Effector memory CD8-positive, alpha-beta T cell (primary cell): Measurements from ENCODE around the gene FOXRED2.
A peak's percentile ranks its signal among the peaks of the same experiment; 100 is the strongest.

Experiments
- ATAC-seq: fragments of 150-1000 bp; cut with Tn5 transposase; replicated peaks from 2 replicates; pipeline ENCODE4 v1.10.0; 2021; ENCODE audit warnings: mild to moderate bottlenecking, moderate library complexity
- DNase-seq, 3 experiments: peaks; one replicate each; pipeline ENCODE4 v3.0.0; 2021
- H3K27ac Mint-ChIP-seq, 2 donors: one replicate each; pipeline ENCODE4 v1.8.0; 2022; ENCODE audit warnings: mild to moderate bottlenecking in 2 of 2, mixed read lengths in 2 of 2, moderate library complexity in 2 of 2
- H3K27me3 Mint-ChIP-seq, 2 donors: one replicate each; pipeline ENCODE4 v1.8.0; 2022; ENCODE audit warnings: mixed read lengths in 2 of 2
- H3K36me3 Mint-ChIP-seq: one replicate; pipeline ENCODE4 v1.8.0; 2022; ENCODE audit warnings: mild to moderate bottlenecking, moderate library complexity, mixed read lengths; ENCODE audit not compliant: insufficient read depth
- H3K4me1 Mint-ChIP-seq, 2 donors: one replicate each; pipeline ENCODE4 v1.8.0; 2022; ENCODE audit warnings: low read depth in 2 of 2, mixed read lengths in 2 of 2
- H3K4me3 Mint-ChIP-seq, 2 donors: one replicate each; pipeline ENCODE4 v1.8.0; 2022; ENCODE audit warnings: mild to moderate bottlenecking in 2 of 2, mixed read lengths in 2 of 2, moderate library complexity in 2 of 2
- H3K9me3 Mint-ChIP-seq, 2 donors: one replicate each; pipeline ENCODE4 v1.8.0; 2022; ENCODE audit warnings: mixed read lengths in 2 of 2
- total RNA-seq, 9 experiments: gene quantifications; one replicate each; lab custom pipeline; 2026; lab: John Stamatoyannopoulos, UW

Gene FOXRED2
- total RNA-seq = 1.8 to 8.2 (median 3.3) reads per million in 9 experiments

- ATAC-seq = peak; percentile 96
- no peaks in the 10 kb centered on the region for H3K27me3 Mint-ChIP-seq
- H3K27ac Mint-ChIP-seq = peak within 1 kb of the TSS; percentile 17 to 69
- H3K4me3 Mint-ChIP-seq = peak within 1 kb of the TSS; percentile 68 to 69
- peaks cover 24% of the 10 kb centered on the region for H3K36me3 Mint-ChIP-seq
- H3K4me1 Mint-ChIP-seq = peaks cover 0 to 10% of the 10 kb centered on the region in 2 donors
- peak; percentile 88 to 92 (median 89) for DNase-seq
- H3K9me3 Mint-ChIP-seq = no peaks in the 10 kb centered on the region
Observed at GRCh38 chr22:36506637-36507517, at the start of gene FOXRED2. Gene FOXRED2 (minus strand): TSS chr22:36507040. CDS start chr22:36506422, 618 bp downstream.

DNA sequence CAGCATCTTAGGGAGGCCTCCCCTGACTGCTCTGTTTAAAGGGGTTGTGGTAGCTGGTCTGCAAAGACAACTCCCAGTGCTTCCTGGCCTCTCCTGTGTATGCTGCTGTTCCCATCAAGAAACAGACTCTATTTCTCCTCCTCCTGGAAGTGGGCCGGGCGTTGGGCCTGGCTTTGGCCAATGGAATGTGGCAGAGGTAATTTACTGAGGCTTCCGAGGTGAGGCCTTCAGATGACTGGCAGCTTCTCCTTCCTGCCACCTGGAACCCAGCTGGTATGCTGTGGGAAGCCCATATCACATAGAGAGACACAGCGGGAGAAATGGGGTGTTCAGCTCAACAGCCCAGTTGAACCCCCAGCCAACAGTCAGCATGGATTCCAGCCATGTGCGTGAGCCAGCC is 47.3 kb upstream of the FOXRED2 start:
- DNase-seq (no peak), ATAC-seq (no peak)
- Mint-ChIP-seq H3K27me3 (peaks cover 48 to 80% of the 10 kb centered on the region in 2 donors), H3K4me1 (no peaks in the 10 kb centered on the region), H3K36me3 (peaks cover 3% of the 10 kb centered on the region), H3K27ac (no peak overlapping the region), H3K9me3 (no peaks in the 10 kb centered on the region), H3K4me3 (no peak overlapping the region)

GRCh38 chr22:36552289-36552688 is 45.4 kb upstream of the FOXRED2 start:
- H3K27ac Mint-ChIP-seq = no peak overlapping the region
- no peaks in the 10 kb centered on the region for H3K36me3 Mint-ChIP-seq
- DNase-seq (no peak), ATAC-seq (peak; percentile 22)
- no peaks in the 10 kb centered on the region for H3K9me3 Mint-ChIP-seq
- H3K27me3 Mint-ChIP-seq = peaks cover 60 to 87% of the 10 kb centered on the region in 2 donors
- no peaks in the 10 kb centered on the region for H3K4me1 Mint-ChIP-seq
- H3K4me3 Mint-ChIP-seq = no peak overlapping the region

DNA sequence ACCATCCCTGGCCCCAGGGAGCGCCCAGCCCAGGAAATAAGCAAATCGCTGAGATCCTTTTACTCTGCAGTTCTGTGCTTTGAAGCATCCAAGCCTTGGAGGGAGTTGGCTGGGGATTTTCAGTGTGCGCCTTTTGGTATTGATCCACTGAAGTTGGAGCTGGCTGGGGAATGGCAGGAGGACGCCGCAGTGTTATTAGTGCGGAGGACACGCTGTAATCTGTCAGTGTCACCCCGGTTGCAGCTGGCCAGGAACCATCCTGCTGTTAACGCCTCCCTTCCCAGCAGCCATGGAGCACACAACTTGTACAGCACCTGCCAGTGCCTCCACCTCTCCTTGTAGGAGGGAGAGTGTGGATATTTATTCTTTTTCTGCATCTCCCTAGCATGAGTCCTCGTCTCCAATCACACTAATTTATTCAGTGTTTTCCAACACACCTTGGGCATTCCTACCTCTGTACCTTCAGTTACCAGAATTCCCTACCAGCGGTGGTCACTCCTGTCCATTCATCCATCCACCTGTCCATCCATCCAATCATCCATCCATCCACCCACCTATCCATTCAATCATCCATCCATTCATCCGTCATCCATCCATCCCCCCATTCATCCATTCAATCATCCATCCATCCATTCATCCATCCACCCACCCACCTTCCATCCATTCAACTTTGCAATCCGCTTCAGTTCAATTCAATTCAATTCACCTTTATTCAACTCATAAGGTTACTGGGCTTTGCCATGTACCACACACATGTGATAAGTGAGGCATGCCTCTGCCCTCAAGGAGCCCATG is 44.1 kb upstream of the FOXRED2 start:
- peaks cover 0 to 2% of the 10 kb centered on the region in 2 donors for H3K4me1 Mint-ChIP-seq
- no peaks in the 10 kb centered on the region for H3K36me3 Mint-ChIP-seq
- no peak overlapping the region for H3K27ac Mint-ChIP-seq
- ATAC-seq (no peak), DNase-seq (no peak)
- no peaks in the 10 kb centered on the region for H3K9me3 Mint-ChIP-seq
- peaks cover 60 to 87% of the 10 kb centered on the region in 2 donors for H3K27me3 Mint-ChIP-seq
- H3K4me3 Mint-ChIP-seq = no peak overlapping the region

GRCh38 chr22:36549033-36549432 is 42.2 kb upstream of the FOXRED2 start:
- peaks cover 0 to 2% of the 10 kb centered on the region in 2 donors for H3K4me1 Mint-ChIP-seq
- H3K9me3 Mint-ChIP-seq = no peaks in the 10 kb centered on the region
- peaks cover 52 to 75% of the 10 kb centered on the region in 2 donors for H3K27me3 Mint-ChIP-seq
- no peak overlapping the region for H3K4me3 Mint-ChIP-seq
- H3K36me3 Mint-ChIP-seq = no peaks in the 10 kb centered on the region
- H3K27ac Mint-ChIP-seq = no peak overlapping the region
- ATAC-seq (no peak), DNase-seq (no peak)

DNA sequence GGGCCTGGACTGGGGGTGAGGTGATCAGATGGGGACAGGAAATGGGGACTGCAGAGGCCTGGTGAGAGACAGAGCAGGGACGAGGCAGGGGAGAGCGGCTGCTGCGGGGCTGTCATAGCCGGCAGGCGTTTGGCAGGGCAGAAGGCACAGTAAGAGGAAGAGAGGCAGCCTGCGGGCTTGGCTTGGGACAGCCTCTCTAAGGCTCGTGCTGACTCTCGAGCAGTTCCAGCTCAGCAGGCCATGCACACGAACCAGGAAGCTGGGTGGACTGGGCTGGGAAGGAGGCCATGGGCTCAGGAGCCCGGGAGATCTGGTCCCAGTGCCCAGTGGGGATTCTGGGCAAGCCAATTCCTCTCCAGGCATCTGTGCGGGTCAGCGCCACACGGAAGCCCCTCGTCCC is 41.8 kb upstream of the FOXRED2 start:
- H3K27ac Mint-ChIP-seq = no peak overlapping the region
- H3K9me3 Mint-ChIP-seq = no peaks in the 10 kb centered on the region

DNA sequence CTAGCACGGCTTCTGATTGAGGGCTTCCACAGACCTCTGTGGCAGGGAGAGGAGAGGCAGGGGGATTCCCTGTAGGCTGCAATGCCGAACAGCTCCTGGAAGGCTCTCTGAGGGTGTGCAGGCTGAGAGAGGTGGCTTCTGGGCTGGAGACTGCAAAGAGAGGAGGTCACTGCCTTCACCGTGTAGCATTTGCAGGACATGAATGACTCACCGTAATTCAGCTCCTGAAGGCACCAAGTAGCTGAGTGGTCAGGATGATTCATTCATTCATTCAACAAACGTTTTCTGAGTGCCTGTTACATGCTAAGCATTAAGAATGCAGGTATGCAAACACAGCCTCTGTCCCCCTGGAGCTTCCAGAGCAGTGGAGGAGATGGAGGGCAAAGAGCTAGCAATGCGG is 40.1 kb upstream of the FOXRED2 start:
- Mint-ChIP-seq H3K4me1 (peaks cover 0 to 2% of the 10 kb centered on the region in 2 donors), H3K9me3 (no peaks in the 10 kb centered on the region), H3K27ac (no peak overlapping the region), H3K36me3 (no peaks in the 10 kb centered on the region), H3K4me3 (no peak overlapping the region), H3K27me3 (peaks cover 48 to 62% of the 10 kb centered on the region in 2 donors)
- DNase-seq (no peak), ATAC-seq (no peak)

More for the DNA sequence above, 41.8 kb upstream of the FOXRED2 start:
- H3K4me3 Mint-ChIP-seq = no peak overlapping the region
- no peak for DNase-seq
- ATAC-seq = no peak
- peaks cover 48 to 71% of the 10 kb centered on the region in 2 donors for H3K27me3 Mint-ChIP-seq
- H3K4me1 Mint-ChIP-seq = peaks cover 0 to 2% of the 10 kb centered on the region in 2 donors
- no peaks in the 10 kb centered on the region for H3K36me3 Mint-ChIP-seq

DNA sequence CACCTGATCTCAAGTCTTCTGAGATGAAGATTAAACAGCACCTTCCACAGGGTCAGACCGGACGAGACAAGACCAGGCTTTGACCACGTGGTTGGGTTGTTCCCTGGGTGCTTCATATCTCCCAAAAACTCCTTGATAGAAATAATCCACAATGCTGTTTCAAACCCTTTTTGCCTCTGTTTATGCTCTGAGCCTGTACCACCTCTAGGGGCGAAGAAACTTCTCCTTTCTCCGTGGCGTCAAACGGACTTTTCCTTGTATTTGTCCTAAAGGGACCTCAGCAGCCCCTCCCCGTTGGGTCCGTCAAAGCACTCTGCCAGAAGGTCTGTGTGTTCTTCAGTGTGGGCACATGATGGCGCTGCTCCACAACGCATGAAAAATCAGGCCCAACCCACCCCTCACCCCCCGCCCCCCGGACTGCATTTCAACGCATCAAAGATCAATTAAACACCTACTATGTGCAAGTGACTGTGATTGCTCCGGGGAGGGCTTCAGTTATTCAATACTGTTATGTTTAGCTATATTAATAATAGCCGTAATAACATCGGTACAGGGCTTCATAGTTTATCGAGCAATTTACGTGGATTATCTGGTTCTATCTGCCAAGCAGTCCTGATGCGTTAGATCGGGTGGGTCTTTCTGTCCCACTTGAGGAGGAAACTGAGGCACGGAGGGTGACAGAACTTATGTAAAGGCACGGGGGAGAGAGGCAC is 39.4 kb upstream of the FOXRED2 start:
- ATAC-seq = peak; percentile 26
- Mint-ChIP-seq H3K4me1 (peaks cover 0 to 2% of the 10 kb centered on the region in 2 donors), H3K9me3 (no peaks in the 10 kb centered on the region), H3K4me3 (no peak overlapping the region), H3K36me3 (no peaks in the 10 kb centered on the region), H3K27ac (no peak overlapping the region), H3K27me3 (peaks cover 42 to 55% of the 10 kb centered on the region in 2 donors)
- no peak for DNase-seq

GRCh38 chr22:36544107-36544620 is 37.3 kb upstream of the FOXRED2 start:
- Mint-ChIP-seq H3K4me1 (peaks cover 0 to 2% of the 10 kb centered on the region in 2 donors), H3K4me3 (no peak overlapping the region), H3K27me3 (peaks cover 43 to 45% of the 10 kb centered on the region in 2 donors), H3K27ac (no peak overlapping the region), H3K36me3 (no peaks in the 10 kb centered on the region), H3K9me3 (no peaks in the 10 kb centered on the region)
- DNase-seq (no peak), ATAC-seq (no peak)

- no peaks in the 10 kb centered on the region for H3K36me3 Mint-ChIP-seq
- peaks cover 23 to 28% of the 10 kb centered on the region in 2 donors for H3K27me3 Mint-ChIP-seq
- peaks cover 0 to 2% of the 10 kb centered on the region in 2 donors for H3K4me1 Mint-ChIP-seq
- DNase-seq (no peak), ATAC-seq (peak; percentile 40)
- no peaks in the 10 kb centered on the region for H3K9me3 Mint-ChIP-seq
- H3K27ac Mint-ChIP-seq = no peak overlapping the region
- no peak overlapping the region for H3K4me3 Mint-ChIP-seq
Observed at GRCh38 chr22:36541831-36542411, 35.1 kb upstream of the FOXRED2 start.

DNA sequence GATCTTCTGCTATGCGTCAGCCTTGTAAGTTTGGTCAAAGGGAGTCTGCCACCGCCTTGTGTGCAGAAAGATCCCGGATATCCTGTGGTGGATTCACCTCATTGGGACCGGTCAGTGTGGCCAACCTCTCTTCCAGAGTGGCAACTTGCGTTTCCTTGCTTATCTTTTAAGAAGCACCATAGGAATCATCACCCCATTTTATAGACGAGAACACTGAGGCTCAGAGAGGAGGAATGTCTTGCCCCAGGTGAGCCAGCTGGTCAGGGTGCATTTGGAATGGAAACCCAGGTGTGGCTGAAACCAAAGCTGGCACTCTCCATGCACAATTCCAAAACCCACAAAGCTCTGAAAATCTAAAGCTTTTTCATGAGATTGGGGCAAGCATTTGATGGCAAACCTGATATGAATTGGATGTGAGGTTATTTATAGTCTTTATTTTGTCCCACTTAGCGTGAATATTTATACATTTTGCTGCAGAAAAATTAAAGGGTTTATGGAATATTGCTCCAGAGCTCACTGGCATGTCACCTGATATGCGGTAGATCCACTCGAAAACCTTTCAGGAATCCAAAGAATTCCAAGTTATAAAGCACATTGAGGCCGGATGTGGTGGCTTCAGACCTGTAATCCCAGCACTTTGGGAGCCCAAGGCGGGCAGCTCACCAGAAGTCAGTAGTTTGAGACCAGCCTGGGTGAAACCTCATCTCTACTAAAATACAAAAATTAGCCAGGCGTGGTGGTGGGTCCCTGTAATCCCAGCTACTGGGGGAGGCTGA is 34.2 kb upstream of the FOXRED2 start:
- Mint-ChIP-seq H3K27ac (no peak overlapping the region), H3K36me3 (no peaks in the 10 kb centered on the region), H3K4me1 (no peaks in the 10 kb centered on the region), H3K4me3 (no peak overlapping the region), H3K9me3 (no peaks in the 10 kb centered on the region), H3K27me3 (peaks cover 15 to 19% of the 10 kb centered on the region in 2 donors)
- DNase-seq = no peak
- no peak for ATAC-seq

DNA sequence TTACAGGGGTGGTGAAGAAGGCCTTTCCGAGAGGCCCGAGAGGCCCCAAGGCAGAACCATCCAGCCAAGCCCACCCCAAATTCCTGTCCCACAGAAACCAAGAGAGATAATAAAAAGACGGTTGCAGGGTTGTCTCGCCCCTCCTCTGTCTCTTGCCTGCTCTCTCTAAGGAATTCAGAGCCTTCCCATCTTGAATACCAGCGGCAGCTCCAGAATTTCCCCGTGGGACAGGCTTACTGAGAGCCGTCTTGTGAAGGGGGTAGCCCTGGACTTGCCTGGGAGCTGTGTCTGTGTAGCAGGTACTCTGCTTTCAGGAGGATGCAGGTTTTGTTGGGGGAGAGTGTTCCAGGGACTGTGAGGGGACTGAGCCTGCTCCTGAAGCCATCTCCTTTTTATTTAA is 31.7 kb upstream of the FOXRED2 start:
- no peak overlapping the region for H3K4me3 Mint-ChIP-seq
- H3K4me1 Mint-ChIP-seq = no peaks in the 10 kb centered on the region
- no peak overlapping the region for H3K27ac Mint-ChIP-seq
- no peaks in the 10 kb centered on the region for H3K9me3 Mint-ChIP-seq
- ATAC-seq = no peak
- H3K27me3 Mint-ChIP-seq = peaks cover 13 to 15% of the 10 kb centered on the region in 2 donors
- no peak for DNase-seq
- H3K36me3 Mint-ChIP-seq = no peaks in the 10 kb centered on the region
